HFFc6 (cell line): ENCODE measurements around the gene ATG2B. TPM values are rescaled to one million over a fixed set of nuclear protein-coding genes. Genes with fewer than 3 reads are reported as not detected.

Source experiments
- DNase-seq: peaks from one replicate; pipeline ENCODE4 v3.0.0-alpha.2; 2018
- H3K27ac Mint-ChIP-seq: 2 replicates; pipeline ENCODE4 v1.8.0; 2020; ENCODE audit warnings: mild to moderate bottlenecking, mixed read lengths
- H3K27me3 Mint-ChIP-seq: 2 replicates; pipeline ENCODE4 v1.8.0; 2021; ENCODE audit warnings: mild to moderate bottlenecking, moderate library complexity, mixed read lengths; ENCODE audit not compliant: insufficient read depth
- H3K36me3 Mint-ChIP-seq: 2 replicates; pipeline ENCODE4 v1.8.0; 2021; ENCODE audit warnings: low read depth, mixed read lengths
- H3K4me1 Mint-ChIP-seq: 2 replicates; pipeline ENCODE4 v1.8.0; 2020; ENCODE audit warnings: low read depth, mixed read lengths
- H3K4me3 Mint-ChIP-seq: 2 replicates; pipeline ENCODE4 v1.8.0; 2020; ENCODE audit warnings: mild to moderate bottlenecking, moderate library complexity, mixed read lengths
- H3K9me3 Mint-ChIP-seq: 2 replicates; pipeline ENCODE4 v1.8.0; 2020; ENCODE audit warnings: mild to moderate bottlenecking, mixed read lengths
- total RNA-seq, 6 experiments: library from RNA; stranded (reverse); fragmentation: NEBNext Ultra II Directional; extraction: Animal tissue kit (Norgen Biotek cat#: 25700); gene quantifications; 2 replicates in 1 of 6; 3 replicates in 5 of 6; pipeline ENCODE4 v1.2.3, GENCODE V29; 2021
- TF ChIP-seq, protein P1 (sequence below): fragments of 200-600 bp; sonication (generic); IDR thresholded peaks from 2 replicates; pipeline ENCODE4 v1.5.0; 2021; ENCODE audit warnings: antibody characterized with exemption, mild to moderate bottlenecking

ATG2B gene
- total RNA-seq, 6 experiments from 2014 or later, result 13.1 to 17.7 (median 15.9) TPM

DNA sequence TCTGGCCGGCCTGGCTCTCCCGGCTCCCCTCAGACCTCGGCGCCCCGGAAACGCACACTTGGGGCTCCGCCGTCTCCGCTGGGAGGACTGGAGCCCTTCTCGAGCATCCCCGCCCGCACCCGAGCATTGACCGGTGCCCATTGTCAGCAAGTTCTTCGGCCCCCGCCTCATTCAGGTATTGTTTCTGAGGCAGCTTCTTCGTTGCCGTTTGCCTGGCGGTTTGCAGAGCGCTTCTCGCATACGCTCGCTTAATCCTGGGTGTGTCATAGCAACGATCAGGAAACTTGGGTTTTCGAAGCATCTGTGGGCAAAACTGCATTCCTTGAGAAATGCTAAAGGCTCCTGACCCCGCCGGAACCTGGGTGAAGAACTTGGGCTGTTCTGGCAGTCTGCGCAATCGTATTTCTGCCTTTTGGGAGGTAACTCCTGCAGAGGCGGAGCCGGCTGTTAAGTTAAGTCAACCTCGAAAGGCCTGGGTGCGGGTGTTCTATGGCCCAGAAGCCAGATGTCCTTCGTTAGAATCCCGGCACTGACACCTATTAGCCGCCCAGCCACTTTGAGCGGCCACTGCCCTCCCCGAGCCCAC lies 703 bp upstream of the ATG2B start:
- peaks cover 12% of the 10 kb centered on the region for H3K36me3 Mint-ChIP-seq
- peak; percentile 51 for DNase-seq
- peak overlapping the region; percentile 79 for H3K27ac Mint-ChIP-seq
- peaks cover 2% of the 10 kb centered on the region; the same call in 1 of the 2 replicates for H3K27me3 Mint-ChIP-seq
- no peaks in the 10 kb centered on the region for H3K9me3 Mint-ChIP-seq
- peaks cover 53% of the 10 kb centered on the region for H3K4me1 Mint-ChIP-seq
- TF ChIP-seq, protein P1, sequence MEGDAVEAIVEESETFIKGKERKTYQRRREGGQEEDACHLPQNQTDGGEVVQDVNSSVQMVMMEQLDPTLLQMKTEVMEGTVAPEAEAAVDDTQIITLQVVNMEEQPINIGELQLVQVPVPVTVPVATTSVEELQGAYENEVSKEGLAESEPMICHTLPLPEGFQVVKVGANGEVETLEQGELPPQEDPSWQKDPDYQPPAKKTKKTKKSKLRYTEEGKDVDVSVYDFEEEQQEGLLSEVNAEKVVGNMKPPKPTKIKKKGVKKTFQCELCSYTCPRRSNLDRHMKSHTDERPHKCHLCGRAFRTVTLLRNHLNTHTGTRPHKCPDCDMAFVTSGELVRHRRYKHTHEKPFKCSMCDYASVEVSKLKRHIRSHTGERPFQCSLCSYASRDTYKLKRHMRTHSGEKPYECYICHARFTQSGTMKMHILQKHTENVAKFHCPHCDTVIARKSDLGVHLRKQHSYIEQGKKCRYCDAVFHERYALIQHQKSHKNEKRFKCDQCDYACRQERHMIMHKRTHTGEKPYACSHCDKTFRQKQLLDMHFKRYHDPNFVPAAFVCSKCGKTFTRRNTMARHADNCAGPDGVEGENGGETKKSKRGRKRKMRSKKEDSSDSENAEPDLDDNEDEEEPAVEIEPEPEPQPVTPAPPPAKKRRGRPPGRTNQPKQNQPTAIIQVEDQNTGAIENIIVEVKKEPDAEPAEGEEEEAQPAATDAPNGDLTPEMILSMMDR, result no peak
- H3K4me3 Mint-ChIP-seq, result peak overlapping the region; percentile 98

DNA sequence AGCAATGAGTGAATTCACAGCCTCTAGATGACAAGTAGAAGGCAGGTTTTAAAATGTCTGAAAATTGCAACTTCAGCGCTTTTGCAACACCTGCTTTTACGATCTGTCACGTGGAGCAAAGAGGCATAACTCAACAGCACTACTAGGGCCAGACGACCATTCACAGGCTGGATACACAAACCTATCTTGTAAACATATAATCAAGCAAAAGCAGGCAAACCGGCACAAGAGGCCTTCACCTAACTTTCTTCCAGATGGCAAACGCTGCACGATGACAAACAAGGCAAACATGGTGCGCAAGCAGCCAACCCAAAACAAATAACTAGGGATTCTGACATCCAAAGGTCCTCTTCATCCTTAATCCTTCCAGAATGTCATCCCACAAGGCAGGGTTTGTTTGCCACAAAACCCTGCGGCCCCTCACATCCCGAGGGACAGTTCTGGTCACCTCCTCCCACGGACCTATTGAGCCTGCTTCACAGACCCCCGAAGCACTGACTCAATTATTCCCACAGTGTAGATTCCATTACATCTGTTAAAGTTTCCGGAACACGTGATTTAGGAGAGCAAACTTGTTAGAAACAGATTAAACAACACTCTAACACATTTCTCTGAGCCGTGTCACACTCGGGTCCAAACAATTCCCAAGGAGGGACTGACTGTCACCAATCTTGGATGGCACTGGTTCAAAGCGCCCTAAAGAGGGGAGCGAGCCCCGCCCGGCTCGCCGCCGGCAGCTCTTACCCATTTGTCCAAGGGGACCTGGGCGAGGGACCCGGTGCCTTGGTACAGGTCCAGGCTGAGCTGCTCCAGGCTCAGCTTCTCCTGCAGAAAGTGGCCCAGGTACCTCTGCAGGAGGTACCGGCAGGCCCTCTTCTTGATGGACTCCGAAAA lies 823 bp downstream of the ATG2B start:
- peaks cover 7% of the 10 kb centered on the region; the same call in 1 of the 2 replicates for H3K36me3 Mint-ChIP-seq

DNA sequence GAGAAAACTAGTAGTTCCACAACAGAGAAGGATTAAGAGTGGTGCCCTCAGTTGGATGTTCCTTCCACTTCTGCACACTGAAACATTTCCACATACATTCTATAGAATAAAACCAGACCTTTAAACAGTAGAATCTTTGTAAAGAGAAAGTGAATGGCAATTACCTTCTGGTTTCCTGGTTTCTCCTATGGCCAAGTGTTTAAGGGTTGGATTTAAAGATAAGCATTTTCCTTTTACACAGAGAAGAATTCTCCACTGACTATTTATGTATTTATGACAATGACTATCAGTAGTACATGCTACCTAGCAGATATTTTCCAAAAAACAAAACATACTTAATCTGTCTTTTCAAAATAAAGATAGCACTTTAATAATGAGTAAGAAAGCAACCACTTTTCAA lies 3.2 kb downstream of the ATG2B start:
- H3K4me1 Mint-ChIP-seq, result peaks cover 43% of the 10 kb centered on the region
- H3K27me3 Mint-ChIP-seq, result peaks cover 2% of the 10 kb centered on the region; the same call in 1 of the 2 replicates
- TF ChIP-seq, protein P1, result no peak
- DNase-seq, result no peak
- no peaks in the 10 kb centered on the region for H3K9me3 Mint-ChIP-seq
- H3K4me3 Mint-ChIP-seq, result no peak overlapping the region
- H3K36me3 Mint-ChIP-seq, result peaks cover 5% of the 10 kb centered on the region; the same call in 1 of the 2 replicates
- no peak overlapping the region for H3K27ac Mint-ChIP-seq

More for the DNA sequence above, 823 bp downstream of the ATG2B start:
- TF ChIP-seq, protein P1, result no peak
- peaks cover 2% of the 10 kb centered on the region; the same call in 1 of the 2 replicates for H3K27me3 Mint-ChIP-seq
- H3K9me3 Mint-ChIP-seq, result no peaks in the 10 kb centered on the region
- peak overlapping the region; percentile 98 for H3K4me3 Mint-ChIP-seq
- H3K4me1 Mint-ChIP-seq, result peaks cover 47% of the 10 kb centered on the region
- peak; percentile 49 for DNase-seq
- H3K27ac Mint-ChIP-seq, result peak overlapping the region; percentile 78

DNA sequence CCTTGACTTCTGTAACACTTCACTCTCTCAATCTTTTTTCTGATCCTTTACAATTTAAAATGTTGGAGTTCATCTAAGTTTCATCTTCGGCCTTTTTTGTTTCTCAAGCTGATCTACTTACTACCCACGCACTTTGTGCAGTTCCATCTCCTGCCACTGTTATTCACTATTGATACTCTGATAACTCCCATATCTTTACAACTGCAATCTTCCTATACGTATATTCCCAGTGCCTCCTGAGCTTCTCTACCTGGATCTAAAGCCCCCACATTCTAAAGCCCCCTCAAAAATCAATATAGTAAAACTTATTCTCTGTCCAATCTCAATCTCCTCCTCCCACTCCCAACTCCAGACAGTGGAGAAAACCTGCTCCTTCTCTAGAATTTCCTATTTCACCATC lies 5.9 kb downstream of the ATG2B start:
- TF ChIP-seq, protein P1, result peak; percentile 41
- DNase-seq, result no peak
- Mint-ChIP-seq H3K9me3 (no peaks in the 10 kb centered on the region), H3K27ac (no peak overlapping the region), H3K4me3 (no peak overlapping the region), H3K4me1 (peaks cover 32% of the 10 kb centered on the region), H3K27me3 (no peaks in the 10 kb centered on the region), H3K36me3 (peaks cover 7% of the 10 kb centered on the region; the same call in 1 of the 2 replicates)

DNA sequence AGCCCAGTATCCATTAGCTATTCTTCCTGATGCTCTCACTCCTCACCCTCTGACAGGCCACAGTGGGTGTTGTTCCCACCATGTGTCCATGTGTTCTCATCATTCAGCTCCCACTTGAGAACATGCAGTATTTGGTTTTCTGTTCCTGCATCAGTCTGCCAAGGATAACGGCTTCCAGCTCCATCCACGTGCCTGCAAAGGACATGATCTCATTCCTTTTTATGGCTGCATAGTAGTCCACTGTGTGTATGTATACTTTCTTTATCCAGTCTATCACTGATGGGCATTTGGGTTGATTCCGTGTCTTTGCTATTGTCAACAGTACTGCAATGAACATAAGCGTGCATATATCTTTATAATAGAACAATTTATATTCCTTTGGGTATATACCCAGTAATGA lies 8.9 kb downstream of the ATG2B start:
- no peaks in the 10 kb centered on the region for H3K27me3 Mint-ChIP-seq
- no peak overlapping the region for H3K27ac Mint-ChIP-seq
- TF ChIP-seq, protein P1, result no peak
- no peak for DNase-seq
- no peak overlapping the region for H3K4me3 Mint-ChIP-seq
- H3K36me3 Mint-ChIP-seq, result peaks cover 7% of the 10 kb centered on the region; the same call in 1 of the 2 replicates
- peaks cover 8% of the 10 kb centered on the region for H3K4me1 Mint-ChIP-seq
- H3K9me3 Mint-ChIP-seq, result no peaks in the 10 kb centered on the region
